OCI-LY1 (cell line): ENCODE results near the gene UBE2R2.

Source experiments
- H2AFZ ChIP-seq: fragments of 200-600 bp; sonication (generic), shearing (Covaris generic); 2 replicates; pipeline ENCODE4 v1.6.0; 2014; ENCODE audit warnings: antibody characterized with exemption, mild to moderate bottlenecking, low read length
- H3F3A ChIP-seq: fragments of 200-600 bp; sonication (generic), shearing (Covaris generic); 2 replicates; pipeline ENCODE4 v1.6.0; 2014; ENCODE audit warnings: mild to moderate bottlenecking, antibody characterized with exemption, low read length, moderate library complexity; ENCODE audit not compliant: insufficient read depth
- H3K27ac ChIP-seq: fragments of 200-600 bp; sonication (generic); 2 replicates; pipeline ENCODE4 v1.5.1; 2014; ENCODE audit warnings: low read length, mixed run types, mild to moderate bottlenecking, low read depth; ENCODE audit not compliant: poor library complexity, severe bottlenecking
- H3K27me3 ChIP-seq: fragments of 200-600 bp; sonication (generic); 2 replicates; pipeline ENCODE4 v1.6.0; 2014; ENCODE audit warnings: antibody characterized with exemption, mild to moderate bottlenecking, low read length, moderate library complexity; ENCODE audit not compliant: insufficient read depth
- H3K36me3 ChIP-seq: fragments of 200-600 bp; sonication (generic); 2 replicates; pipeline ENCODE4 v1.6.1; 2014; ENCODE audit warnings: mild to moderate bottlenecking, antibody characterized with exemption, low read length, moderate library complexity, mixed read lengths; ENCODE audit not compliant: insufficient read depth
- H3K4me1 ChIP-seq: fragments of 200-600 bp; sonication (generic); 2 replicates; pipeline ENCODE4 v1.5.1; 2014; ENCODE audit warnings: mild to moderate bottlenecking, low read length, moderate library complexity; ENCODE audit not compliant: insufficient read depth, severe bottlenecking
- H3K4me2 ChIP-seq: fragments of 200-600 bp; sonication (generic), shearing (Covaris generic); 2 replicates; pipeline ENCODE4 v1.6.1; 2014; ENCODE audit warnings: low read length
- H3K4me3 ChIP-seq: fragments of 200-600 bp; sonication (generic); 2 replicates; pipeline ENCODE4 v1.5.1; 2014; ENCODE audit warnings: low read length, low read depth, mild to moderate bottlenecking, mixed read lengths; ENCODE audit not compliant: poor library complexity, severe bottlenecking
- H3K79me2 ChIP-seq: fragments of 200-600 bp; shearing (Covaris generic); 2 replicates; pipeline ENCODE4 v1.6.1; 2016; ENCODE audit warnings: mixed run types, low read length, mixed read lengths; ENCODE audit not compliant: insufficient read depth
- H3K9ac ChIP-seq: fragments of 200-600 bp; sonication (generic), shearing (Covaris generic); 2 replicates; pipeline ENCODE4 v1.6.1; 2014; ENCODE audit warnings: mild to moderate bottlenecking, low read length, mixed read lengths
- H3K9me2 ChIP-seq: fragments of 200-600 bp; sonication (generic), shearing (Covaris generic); 2 replicates; pipeline ENCODE4 v1.6.1; 2014; ENCODE audit warnings: low read depth, mild to moderate bottlenecking, low read length, mixed read lengths
- H3K9me3 ChIP-seq: fragments of 200-600 bp; shearing (Covaris generic); 2 replicates; pipeline ENCODE4 v1.6.1; 2014; ENCODE audit warnings: low read length, mixed read lengths
- H4K20me1 ChIP-seq: fragments of 200-600 bp; sonication (generic), shearing (Covaris generic); 2 replicates; pipeline ENCODE4 v1.6.0; 2016; ENCODE audit warnings: mild to moderate bottlenecking, low read length; ENCODE audit not compliant: insufficient read depth
- EZH2 ChIP-seq: fragments of 200-600 bp; sonication (generic), shearing (Covaris generic); IDR thresholded peaks from 2 replicates; pipeline ENCODE4 v1.8.0; 2017; ENCODE audit warnings: borderline replicate concordance, mixed run types, mild to moderate bottlenecking, antibody characterized with exemption, low read length, moderate library complexity, mixed read lengths
- TF ChIP-seq, protein P1 (sequence below): fragments of 200-600 bp; sonication (generic), shearing (Covaris generic); IDR thresholded peaks from 2 replicates; pipeline ENCODE4 v1.5.1; 2017; ENCODE audit warnings: mild to moderate bottlenecking, antibody characterized with exemption, low read length, moderate library complexity, mixed read lengths

The UBE2R2 gene

DNA sequence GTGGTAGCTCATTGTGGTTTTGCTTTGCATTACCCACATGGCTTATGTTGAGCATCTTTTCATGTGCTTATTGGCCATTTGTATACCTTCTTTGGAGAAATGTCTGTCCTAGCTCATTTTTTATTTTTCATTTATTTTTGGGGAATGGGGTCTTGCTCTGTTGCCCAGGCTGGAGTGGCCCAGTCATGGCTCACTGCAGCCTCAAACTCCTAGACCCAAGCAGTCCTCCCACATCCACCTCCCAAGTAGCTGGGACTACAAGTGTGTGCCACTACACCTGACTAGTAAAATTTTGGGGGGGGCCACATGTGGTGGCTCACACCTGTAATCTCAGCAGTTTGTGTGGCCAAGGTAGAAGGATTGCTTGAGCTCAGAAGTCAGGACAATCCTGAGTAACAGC lies 77.4 kb downstream of the UBE2R2 start:
- Histone ChIP-seq H3K27ac (no peak overlapping the region), H4K20me1 (no peaks in the 10 kb centered on the region), H3F3A (no peaks in the 10 kb centered on the region), H2AFZ (no peak overlapping the region), H3K4me3 (no peak overlapping the region), H3K27me3 (no peaks in the 10 kb centered on the region), H3K9ac (no peak overlapping the region), H3K4me1 (no peaks in the 10 kb centered on the region), H3K79me2 (peaks cover 38% of the 10 kb centered on the region), H3K9me3 (no peaks in the 10 kb centered on the region), H3K9me2 (no peaks in the 10 kb centered on the region), H3K36me3 (peaks cover 55% of the 10 kb centered on the region), H3K4me2 (no peak overlapping the region)
- TF ChIP-seq EZH2, result no peak
- TF ChIP-seq, protein P1, sequence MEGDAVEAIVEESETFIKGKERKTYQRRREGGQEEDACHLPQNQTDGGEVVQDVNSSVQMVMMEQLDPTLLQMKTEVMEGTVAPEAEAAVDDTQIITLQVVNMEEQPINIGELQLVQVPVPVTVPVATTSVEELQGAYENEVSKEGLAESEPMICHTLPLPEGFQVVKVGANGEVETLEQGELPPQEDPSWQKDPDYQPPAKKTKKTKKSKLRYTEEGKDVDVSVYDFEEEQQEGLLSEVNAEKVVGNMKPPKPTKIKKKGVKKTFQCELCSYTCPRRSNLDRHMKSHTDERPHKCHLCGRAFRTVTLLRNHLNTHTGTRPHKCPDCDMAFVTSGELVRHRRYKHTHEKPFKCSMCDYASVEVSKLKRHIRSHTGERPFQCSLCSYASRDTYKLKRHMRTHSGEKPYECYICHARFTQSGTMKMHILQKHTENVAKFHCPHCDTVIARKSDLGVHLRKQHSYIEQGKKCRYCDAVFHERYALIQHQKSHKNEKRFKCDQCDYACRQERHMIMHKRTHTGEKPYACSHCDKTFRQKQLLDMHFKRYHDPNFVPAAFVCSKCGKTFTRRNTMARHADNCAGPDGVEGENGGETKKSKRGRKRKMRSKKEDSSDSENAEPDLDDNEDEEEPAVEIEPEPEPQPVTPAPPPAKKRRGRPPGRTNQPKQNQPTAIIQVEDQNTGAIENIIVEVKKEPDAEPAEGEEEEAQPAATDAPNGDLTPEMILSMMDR, result no peak

DNA sequence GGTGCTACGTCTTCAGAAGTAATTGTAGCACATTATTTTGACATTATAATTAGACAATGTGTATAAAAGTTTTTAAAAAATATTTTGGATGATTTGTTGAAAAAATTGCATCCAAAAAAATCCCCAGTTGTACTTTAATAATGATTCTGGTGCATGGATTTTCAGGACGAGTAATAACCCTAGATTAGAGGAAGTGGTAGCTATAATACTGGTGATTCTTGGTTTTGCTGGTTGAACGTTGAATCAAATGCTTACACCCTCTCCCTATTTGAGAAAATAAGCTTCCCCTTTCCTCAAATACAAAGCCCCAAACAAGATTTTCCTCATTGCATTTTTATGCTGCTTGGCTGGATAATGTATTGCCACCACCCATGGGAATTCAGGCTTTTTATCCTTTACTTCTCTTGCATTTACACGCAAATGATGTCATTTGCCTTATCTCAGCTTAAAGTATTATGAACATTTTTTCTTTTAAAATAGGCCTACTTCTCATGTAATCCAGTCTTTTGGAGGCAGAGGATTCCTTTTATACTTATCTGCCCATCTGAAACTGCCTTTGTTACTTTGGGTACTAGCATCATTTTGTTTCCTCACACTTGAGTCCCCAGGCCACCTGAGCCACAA lies 86.3 kb downstream of the UBE2R2 start:
- Histone ChIP-seq H3K36me3 (peaks cover 86% of the 10 kb centered on the region), H2AFZ (no peak overlapping the region), H3F3A (no peaks in the 10 kb centered on the region; the same call in 1 of the 2 replicates), H3K9me3 (no peaks in the 10 kb centered on the region), H3K9me2 (no peaks in the 10 kb centered on the region), H3K79me2 (peaks cover 3% of the 10 kb centered on the region), H3K27ac (no peak overlapping the region), H3K4me3 (no peak overlapping the region), H3K27me3 (no peaks in the 10 kb centered on the region), H3K4me1 (no peaks in the 10 kb centered on the region), H3K4me2 (no peak overlapping the region), H3K9ac (no peak overlapping the region), H4K20me1 (no peaks in the 10 kb centered on the region)
- TF ChIP-seq, protein P1, result no peak
- TF ChIP-seq EZH2, result no peak

DNA sequence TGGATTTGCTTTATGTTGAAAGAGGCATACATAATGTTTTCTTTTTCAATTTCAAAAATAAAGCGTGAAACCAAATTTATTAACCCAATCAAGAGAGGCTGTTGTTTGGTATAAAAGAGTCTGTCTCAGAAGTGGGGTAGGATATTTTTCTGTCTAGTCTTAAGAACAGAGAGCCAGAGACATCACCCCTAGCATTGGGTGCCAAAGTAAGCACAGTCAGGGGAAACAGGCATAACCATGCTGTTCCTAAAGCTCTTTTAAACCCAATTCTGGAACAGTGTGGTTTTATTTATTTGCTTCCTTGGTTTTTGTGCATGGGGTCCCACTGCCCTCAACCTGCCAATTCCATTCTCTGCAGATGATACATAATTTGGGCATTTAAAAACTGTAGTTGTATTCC lies 88.2 kb downstream of the UBE2R2 start:
- H3K36me3 ChIP-seq, result peaks cover 82% of the 10 kb centered on the region
- TF ChIP-seq EZH2, result no peak
- TF ChIP-seq, protein P1, result no peak

More for the DNA sequence above, 88.2 kb downstream of the UBE2R2 start:
- Histone ChIP-seq H3K4me3 (no peak overlapping the region), H3K9me2 (no peaks in the 10 kb centered on the region), H3K27me3 (no peaks in the 10 kb centered on the region), H2AFZ (no peak overlapping the region), H3F3A (no peaks in the 10 kb centered on the region; the same call in 1 of the 2 replicates), H3K79me2 (no peaks in the 10 kb centered on the region; the same call in none of the 2 replicates), H4K20me1 (no peaks in the 10 kb centered on the region), H3K4me2 (no peak overlapping the region), H3K27ac (no peak overlapping the region), H3K4me1 (no peaks in the 10 kb centered on the region), H3K9me3 (no peaks in the 10 kb centered on the region), H3K9ac (no peak overlapping the region)
